Measurements from ENCODE around the gene IQSEC3. TPM values are rescaled to one million over a fixed set of nuclear protein-coding genes. Genes with fewer than 3 reads are reported as not detected.

Gene IQSEC3
- total and polyA plus RNA-seq, 2 of the 13 experiments (the other 11 are each of a cell fraction or from before 2014, with no cell fraction given) = not detected

- CTCF ChIA-PET (ENCODE audit: low intra/inter-chr PET ratio, low total read pairs) = no interaction called here
- no peak for TF ChIP-seq ZNF354B (CRISPR knock-in tag; IDR thresholded peaks at IDR 0.05)
- no peak for TF ChIP-seq ZNF276 (CRISPR knock-in tag; IDR thresholded peaks at IDR 0.05; ENCODE audit: low read depth)
- no peak for TF ChIP-seq BHLHE40 (IDR thresholded peaks at IDR 0.05; ENCODE audit: low read length)
- no peak for TF ChIP-seq ATF7-NPFF (CRISPR knock-in tag; IDR thresholded peaks at IDR 0.05; ENCODE audit: low read depth)
- no peak for ATAC-seq
These were observed 104.7 kb downstream of the IQSEC3 start for GRCh38 chr12:171276-171675.

More at GRCh38 chr12:171276-171675, 104.7 kb downstream of the IQSEC3 start:
- WGBS (ENCODE audit: low lambda C conversion rate) = 37% methylated on average over 10 of the region's 10 CpGs
- no peak for DNase-seq (ENCODE audit: low spot score)
- Histone ChIP-seq H4K20me1 (ENCODE audit: insufficient read depth, low read length) (0 out of 2 replicates have a peak, but pooled peaks cover 3% of the 10 kb centered on the region), H3K4me2 (ENCODE audit: low read depth, low read length) (no peak overlapping the region), H3K27ac (ENCODE audit: extremely low read length, insufficient read depth, low read length) (no peak overlapping the region), H3K9me3 (ENCODE audit: low read length) (no peaks in the 10 kb centered on the region), H2AFZ (ENCODE audit: low read length) (no peak overlapping the region), H3K27me3 (ENCODE audit: control insufficient read depth in 1 of 2, insufficient read depth in 2 of 2, low read length in 2 of 2) (peaks cover 5 to 80% of the 10 kb centered on the region in 2 experiments; a peak in 4 of 5 replicates), H3K4me1 (ENCODE audit: insufficient read depth, low read length) (peaks cover 43% of the 10 kb centered on the region), H3K4me3 (replicated peaks in 1 of 3; ENCODE audit: insufficient read depth in 1 of 3, low read depth in 2 of 3, low read length in 3 of 3) (no peak overlapping the region), H3K9ac (ENCODE audit: insufficient read depth, low read depth, low read length) (no peak overlapping the region), H3K36me3 (replicated peaks in 1 of 2; ENCODE audit: control insufficient read depth in 1 of 2, insufficient read depth in 2 of 2, low read length in 2 of 2) (no peaks in the 10 kb centered on the region), H3K79me2 (ENCODE audit: insufficient read depth, low read length) (no peaks in the 10 kb centered on the region)
- intact Hi-C loops (cut with micrococcal nuclease; ENCODE audit: unreplicated experiment) (no loop called here), in situ Hi-C loops (cut with HindIII; ENCODE audit: extremely low pct_ligation_motif_present, low pct_unique_long_range_greater_than_20kb) (no loop called here)
- FAIRE-seq = no peak
- POLR2A ChIA-PET = interaction anchor here (1.4 kb wide), 1 partner anchor 27 kb away, joined by 3 read pairs; no protein-coding TSS in a partner anchor
- BruUV-seq (replicated peaks) = no TSS peak
